Measurements from ENCODE around the gene CFAP90. TPM values are rescaled to one million over a fixed set of nuclear protein-coding genes. Genes with fewer than 3 reads are reported as not detected.
A peak's percentile ranks its signal among the peaks of the same experiment; 100 is the strongest.

The CFAP90 gene
- total RNA-seq, 1 experiment from 2014 or later, result not detected

- ATAC-seq (peak; percentile 35; the same call in 1 of the 2 replicates), DNase-seq (ENCODE audit: low read depth, low spot score) (no peak)
- ChIA-PET RAD21 (ENCODE audit: low non-redundant PET in 1 of 2, low total read pairs in 2 of 2, uncharacterized antibody in 2 of 2, unreplicated experiment in 2 of 2) (interaction anchor here in 1 of 2 experiments (1.2 kb wide), 1 partner anchor 55 kb away, joined by 3 read pairs; no protein-coding TSS in a partner anchor), CTCF (interaction anchor here (1.0 to 1.9 kb wide), 2 partner anchors 9 to 30 kb away, joined by 3 to 4 read pairs; no protein-coding TSS in a partner anchor), POLR2A (no interaction called here)
- Histone ChIP-seq H3K9me2 (ENCODE audit: insufficient read depth) (no peaks in the 10 kb centered on the region), H4K20me1 (ENCODE audit: insufficient read depth) (no peaks in the 10 kb centered on the region), H3K4me3 (replicated peaks in 1 of 2; ENCODE audit: low read depth in 1 of 2, low read length in 2 of 2) (no peak overlapping the region), H3K9ac (ENCODE audit: low read length) (no peak overlapping the region), H3K27me3 (ENCODE audit: insufficient read depth, low read length) (peaks cover 24% of the 10 kb centered on the region), H3K4me1 (ENCODE audit: control insufficient read depth in 1 of 2, insufficient read depth in 2 of 2, low read length in 2 of 2) (peaks cover 0 to 2% of the 10 kb centered on the region in 2 experiments; a peak in 1 of 4 replicates), H3K36me3 (ENCODE audit: control insufficient read depth in 1 of 2, insufficient read depth in 2 of 2, low read length in 2 of 2) (no peaks in the 10 kb centered on the region), H2AFZ (ENCODE audit: low read depth, low read length, poor library complexity, severe bottlenecking) (peak overlapping the region; percentile 54), H3K79me2 (ENCODE audit: insufficient read depth, low read length) (no peaks in the 10 kb centered on the region), H3K9me3 (ENCODE audit: control insufficient read depth in 1 of 2, insufficient read depth in 1 of 2, low read depth in 1 of 2, low read length in 2 of 2) (no peaks in the 10 kb centered on the region), H3K4me2 (ENCODE audit: low read length) (peak overlapping the region; percentile 7; the same call in 1 of the 2 replicates), H3K27ac (ENCODE audit: low read depth, low read length) (no peak overlapping the region)
- TF ChIP-seq POLR2A (IDR thresholded peaks at IDR 0.05; ENCODE audit: borderline replicate concordance, extremely low read depth, insufficient read depth, insufficient read length) (no peak), YY1 (IDR thresholded peaks at IDR 0.05; ENCODE audit: extremely low read depth, insufficient replicate concordance, low read depth, low read length) (no peak), SP1 (IDR thresholded peaks at IDR 0.05; ENCODE audit: low read depth) (no peak), ZFX (IDR thresholded peaks at IDR 0.05) (no peak), POLR2AphosphoS5 (IDR thresholded peaks at IDR 0.05; ENCODE audit: low read depth, low read length) (no peak), EGR1 (IDR thresholded peaks at IDR 0.05; ENCODE audit: low read depth) (no peak), JUND (IDR thresholded peaks at IDR 0.05) (no peak), TCF7L2 (IDR thresholded peaks at IDR 0.05; ENCODE audit: borderline replicate concordance, extremely low read depth, insufficient read depth, insufficient read length) (no peak), CEBPB (IDR thresholded peaks at IDR 0.05; ENCODE audit: low read depth) (no peak), CBX3 (IDR thresholded peaks at IDR 0.05; ENCODE audit: low read depth) (no peak), ZNF274 (IDR thresholded peaks at IDR 0.05; ENCODE audit: low read depth, low read length) (no peak), MAX (IDR thresholded peaks at IDR 0.05) (no peak), SRF (IDR thresholded peaks at IDR 0.05; ENCODE audit: low read depth) (no peak), EZH2 (IDR thresholded peaks at IDR 0.05) (no peak), FOSL1 (IDR thresholded peaks at IDR 0.05; ENCODE audit: low read depth) (no peak)
- TF ChIP-seq, protein P1, sequence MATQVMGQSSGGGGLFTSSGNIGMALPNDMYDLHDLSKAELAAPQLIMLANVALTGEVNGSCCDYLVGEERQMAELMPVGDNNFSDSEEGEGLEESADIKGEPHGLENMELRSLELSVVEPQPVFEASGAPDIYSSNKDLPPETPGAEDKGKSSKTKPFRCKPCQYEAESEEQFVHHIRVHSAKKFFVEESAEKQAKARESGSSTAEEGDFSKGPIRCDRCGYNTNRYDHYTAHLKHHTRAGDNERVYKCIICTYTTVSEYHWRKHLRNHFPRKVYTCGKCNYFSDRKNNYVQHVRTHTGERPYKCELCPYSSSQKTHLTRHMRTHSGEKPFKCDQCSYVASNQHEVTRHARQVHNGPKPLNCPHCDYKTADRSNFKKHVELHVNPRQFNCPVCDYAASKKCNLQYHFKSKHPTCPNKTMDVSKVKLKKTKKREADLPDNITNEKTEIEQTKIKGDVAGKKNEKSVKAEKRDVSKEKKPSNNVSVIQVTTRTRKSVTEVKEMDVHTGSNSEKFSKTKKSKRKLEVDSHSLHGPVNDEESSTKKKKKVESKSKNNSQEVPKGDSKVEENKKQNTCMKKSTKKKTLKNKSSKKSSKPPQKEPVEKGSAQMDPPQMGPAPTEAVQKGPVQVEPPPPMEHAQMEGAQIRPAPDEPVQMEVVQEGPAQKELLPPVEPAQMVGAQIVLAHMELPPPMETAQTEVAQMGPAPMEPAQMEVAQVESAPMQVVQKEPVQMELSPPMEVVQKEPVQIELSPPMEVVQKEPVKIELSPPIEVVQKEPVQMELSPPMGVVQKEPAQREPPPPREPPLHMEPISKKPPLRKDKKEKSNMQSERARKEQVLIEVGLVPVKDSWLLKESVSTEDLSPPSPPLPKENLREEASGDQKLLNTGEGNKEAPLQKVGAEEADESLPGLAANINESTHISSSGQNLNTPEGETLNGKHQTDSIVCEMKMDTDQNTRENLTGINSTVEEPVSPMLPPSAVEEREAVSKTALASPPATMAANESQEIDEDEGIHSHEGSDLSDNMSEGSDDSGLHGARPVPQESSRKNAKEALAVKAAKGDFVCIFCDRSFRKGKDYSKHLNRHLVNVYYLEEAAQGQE (IDR thresholded peaks at IDR 0.05; ENCODE audit: low read depth), result no peak
- TF ChIP-seq, protein P2, sequence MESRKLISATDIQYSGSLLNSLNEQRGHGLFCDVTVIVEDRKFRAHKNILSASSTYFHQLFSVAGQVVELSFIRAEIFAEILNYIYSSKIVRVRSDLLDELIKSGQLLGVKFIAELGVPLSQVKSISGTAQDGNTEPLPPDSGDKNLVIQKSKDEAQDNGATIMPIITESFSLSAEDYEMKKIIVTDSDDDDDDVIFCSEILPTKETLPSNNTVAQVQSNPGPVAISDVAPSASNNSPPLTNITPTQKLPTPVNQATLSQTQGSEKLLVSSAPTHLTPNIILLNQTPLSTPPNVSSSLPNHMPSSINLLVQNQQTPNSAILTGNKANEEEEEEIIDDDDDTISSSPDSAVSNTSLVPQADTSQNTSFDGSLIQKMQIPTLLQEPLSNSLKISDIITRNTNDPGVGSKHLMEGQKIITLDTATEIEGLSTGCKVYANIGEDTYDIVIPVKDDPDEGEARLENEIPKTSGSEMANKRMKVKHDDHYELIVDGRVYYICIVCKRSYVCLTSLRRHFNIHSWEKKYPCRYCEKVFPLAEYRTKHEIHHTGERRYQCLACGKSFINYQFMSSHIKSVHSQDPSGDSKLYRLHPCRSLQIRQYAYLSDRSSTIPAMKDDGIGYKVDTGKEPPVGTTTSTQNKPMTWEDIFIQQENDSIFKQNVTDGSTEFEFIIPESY (IDR thresholded peaks at IDR 0.05; ENCODE audit: extremely low read depth, insufficient replicate concordance, low read length), result no peak
- TF ChIP-seq, protein P3, sequence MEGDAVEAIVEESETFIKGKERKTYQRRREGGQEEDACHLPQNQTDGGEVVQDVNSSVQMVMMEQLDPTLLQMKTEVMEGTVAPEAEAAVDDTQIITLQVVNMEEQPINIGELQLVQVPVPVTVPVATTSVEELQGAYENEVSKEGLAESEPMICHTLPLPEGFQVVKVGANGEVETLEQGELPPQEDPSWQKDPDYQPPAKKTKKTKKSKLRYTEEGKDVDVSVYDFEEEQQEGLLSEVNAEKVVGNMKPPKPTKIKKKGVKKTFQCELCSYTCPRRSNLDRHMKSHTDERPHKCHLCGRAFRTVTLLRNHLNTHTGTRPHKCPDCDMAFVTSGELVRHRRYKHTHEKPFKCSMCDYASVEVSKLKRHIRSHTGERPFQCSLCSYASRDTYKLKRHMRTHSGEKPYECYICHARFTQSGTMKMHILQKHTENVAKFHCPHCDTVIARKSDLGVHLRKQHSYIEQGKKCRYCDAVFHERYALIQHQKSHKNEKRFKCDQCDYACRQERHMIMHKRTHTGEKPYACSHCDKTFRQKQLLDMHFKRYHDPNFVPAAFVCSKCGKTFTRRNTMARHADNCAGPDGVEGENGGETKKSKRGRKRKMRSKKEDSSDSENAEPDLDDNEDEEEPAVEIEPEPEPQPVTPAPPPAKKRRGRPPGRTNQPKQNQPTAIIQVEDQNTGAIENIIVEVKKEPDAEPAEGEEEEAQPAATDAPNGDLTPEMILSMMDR (IDR thresholded peaks at IDR 0.05 in 2 of 3, conservative IDR thresholded peaks at IDR 0.05 in 1 of 3; ENCODE audit: borderline replicate concordance in 1 of 3, insufficient read depth in 1 of 3, low read depth in 2 of 3, low read length in 2 of 3), result no peak
- intact Hi-C loops (cut with micrococcal nuclease), result loop anchor here (2.0 kb wide), 1 partner anchor 1052 kb away; no protein-coding TSS in a partner anchor
- no TSS peak for BruUV-seq (replicated peaks)
Observed at GRCh38 chr5:7816535-7816901, 34.4 kb downstream of the CFAP90 start.
